ENCODE measurements around the gene ABHD14A.

DNA sequence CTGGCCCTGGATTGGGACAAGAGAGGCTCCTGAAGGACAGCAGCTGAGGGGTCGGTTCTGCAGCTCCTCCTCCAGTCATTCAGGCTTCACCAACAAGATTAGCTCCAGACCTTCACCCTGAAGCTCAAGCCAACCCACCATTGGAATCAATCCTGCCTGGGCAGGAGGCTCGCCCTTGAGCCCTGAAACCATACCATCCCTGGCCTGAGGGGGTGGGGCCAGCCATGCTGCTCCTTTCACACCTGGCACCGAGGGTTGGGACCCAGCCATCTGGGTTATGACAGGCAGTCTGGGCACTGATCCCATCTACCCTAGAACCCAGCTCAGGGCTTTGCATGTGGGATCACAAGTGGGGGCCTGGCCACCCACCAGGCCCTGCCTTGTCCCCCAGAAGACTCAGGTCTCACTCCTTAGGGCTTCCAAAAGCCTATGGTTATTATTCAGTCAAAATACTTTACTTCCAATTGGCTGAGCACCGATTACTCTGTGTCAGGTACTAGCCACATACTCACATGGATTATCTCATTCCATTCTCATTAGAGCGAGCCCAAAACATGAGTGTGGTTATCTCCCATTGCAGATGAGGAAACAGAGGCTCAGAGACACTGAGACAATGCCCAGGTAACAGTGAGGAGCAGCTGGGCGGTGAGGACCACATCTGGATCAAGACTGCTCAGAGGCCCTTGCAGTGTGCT lies 4.1 kb upstream of the ABHD14A start:
- TF ChIP-seq POLR2A (IDR thresholded peaks at IDR 0.05) (no peak), CTCF (IDR thresholded peaks at IDR 0.05) (no peak)

Measured in testis (tissue), 2 donors.